AG08395 (cell line): ENCODE measurements around the gene FAM221B.

Source experiments
- DNase-seq: peaks from one replicate; pipeline ENCODE4 v3.0.0; 2012; ENCODE audit warnings: mixed read lengths, low spot score

FAM221B gene

DNA sequence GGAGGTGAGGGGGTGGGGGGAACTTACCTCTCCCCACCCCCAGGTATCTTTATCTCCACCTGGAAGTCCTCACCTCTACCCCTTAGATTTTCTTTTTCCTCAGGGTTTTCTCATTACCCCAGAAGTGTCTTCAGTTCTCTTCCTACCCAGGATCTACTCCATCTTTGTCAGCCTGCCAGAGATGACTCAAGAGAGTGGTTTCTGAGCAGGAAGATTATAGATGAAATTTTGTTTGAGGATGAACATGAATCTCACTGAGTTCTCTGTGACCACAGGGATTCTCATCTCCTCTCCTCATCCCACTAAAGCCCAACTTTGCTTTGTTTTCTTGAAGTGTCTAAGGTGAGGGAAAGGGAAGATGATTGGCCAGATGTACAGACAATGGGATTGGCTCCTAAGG is 8.5 kb downstream of the FAM221B start:
- peak; percentile 76 for DNase-seq

DNA sequence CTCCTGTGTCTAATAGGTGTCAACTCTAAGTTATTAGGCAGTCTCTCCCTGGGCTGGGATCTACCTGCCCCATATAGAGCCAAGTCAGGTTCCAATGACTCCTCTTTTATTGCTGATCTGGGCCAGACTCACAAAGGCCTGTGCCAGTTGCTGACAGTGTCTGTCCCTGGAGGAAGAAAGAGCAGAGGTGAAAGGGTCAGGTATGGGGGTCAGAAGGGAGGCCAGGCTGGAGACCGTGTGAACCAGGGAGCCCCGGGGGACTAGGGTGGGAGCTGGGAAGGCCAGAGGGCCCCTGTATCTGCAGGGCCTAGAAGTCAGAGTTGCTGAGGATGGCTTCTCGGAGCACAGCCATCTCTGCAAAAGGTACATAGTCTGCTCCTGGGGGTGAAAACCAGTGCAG is 10.2 kb downstream of the FAM221B start:
- DNase-seq = no peak

DNA sequence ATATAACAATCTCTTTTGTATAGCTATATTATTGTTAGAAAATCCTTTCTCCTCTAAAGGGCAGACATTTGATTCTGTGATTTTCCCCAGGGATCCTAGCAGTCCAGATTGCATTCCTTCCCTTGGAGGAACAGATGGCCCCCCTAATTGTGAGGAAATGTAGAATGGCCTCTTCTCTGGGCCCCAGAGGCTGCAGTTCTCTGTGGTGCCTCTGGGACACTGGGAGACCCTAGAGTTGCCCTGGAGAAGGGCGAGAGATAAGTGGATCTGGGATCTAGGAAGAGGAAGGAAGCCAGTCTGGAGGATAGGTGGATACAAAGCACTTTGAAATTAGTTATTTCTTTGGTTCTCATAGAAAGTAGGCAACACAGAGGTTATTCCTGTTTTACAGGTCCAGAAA is 11.8 kb downstream of the FAM221B start:
- no peak for DNase-seq

DNA sequence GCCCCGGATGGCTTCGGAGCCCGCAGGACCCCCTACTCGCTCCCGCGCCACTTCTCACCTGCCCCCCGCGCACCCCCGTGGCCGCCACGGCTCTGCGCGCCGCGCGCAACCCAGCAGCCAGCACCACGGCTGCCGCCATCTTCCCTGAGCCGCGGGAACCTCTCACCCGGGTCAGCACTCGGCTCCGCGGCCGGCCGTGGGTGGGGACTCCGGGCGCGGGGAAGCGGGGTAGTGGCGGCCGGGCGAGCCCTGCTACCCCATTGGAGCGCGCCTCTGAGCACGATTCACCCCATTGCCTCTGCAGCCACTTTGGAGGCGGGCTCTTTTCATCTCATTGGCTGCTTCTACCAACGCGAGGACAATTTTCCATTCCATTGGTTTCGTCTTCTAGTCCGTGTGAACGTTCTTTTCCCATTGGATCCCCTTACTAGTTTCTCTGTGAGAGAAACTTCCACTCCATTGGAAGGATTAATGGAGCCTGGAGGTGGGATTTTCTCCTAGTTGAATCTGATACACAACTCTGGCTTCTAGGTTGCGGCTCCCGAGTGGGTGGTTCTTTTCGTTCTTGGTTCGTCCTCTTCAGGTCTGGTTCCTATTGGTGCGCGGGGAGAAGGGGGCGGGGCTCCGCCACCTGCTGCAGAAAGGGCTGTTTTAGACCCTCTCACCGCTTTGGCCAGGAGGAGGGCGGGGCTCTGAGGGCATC is 13.5 kb downstream of the FAM221B start, which contains the start of gene HINT2:
HINT2 (minus strand) TSS at position 202 of the 703 bp plus-strand sequence; CDS start at position 139, 63 bp downstream.
- peak; percentile 97 for DNase-seq

DNA sequence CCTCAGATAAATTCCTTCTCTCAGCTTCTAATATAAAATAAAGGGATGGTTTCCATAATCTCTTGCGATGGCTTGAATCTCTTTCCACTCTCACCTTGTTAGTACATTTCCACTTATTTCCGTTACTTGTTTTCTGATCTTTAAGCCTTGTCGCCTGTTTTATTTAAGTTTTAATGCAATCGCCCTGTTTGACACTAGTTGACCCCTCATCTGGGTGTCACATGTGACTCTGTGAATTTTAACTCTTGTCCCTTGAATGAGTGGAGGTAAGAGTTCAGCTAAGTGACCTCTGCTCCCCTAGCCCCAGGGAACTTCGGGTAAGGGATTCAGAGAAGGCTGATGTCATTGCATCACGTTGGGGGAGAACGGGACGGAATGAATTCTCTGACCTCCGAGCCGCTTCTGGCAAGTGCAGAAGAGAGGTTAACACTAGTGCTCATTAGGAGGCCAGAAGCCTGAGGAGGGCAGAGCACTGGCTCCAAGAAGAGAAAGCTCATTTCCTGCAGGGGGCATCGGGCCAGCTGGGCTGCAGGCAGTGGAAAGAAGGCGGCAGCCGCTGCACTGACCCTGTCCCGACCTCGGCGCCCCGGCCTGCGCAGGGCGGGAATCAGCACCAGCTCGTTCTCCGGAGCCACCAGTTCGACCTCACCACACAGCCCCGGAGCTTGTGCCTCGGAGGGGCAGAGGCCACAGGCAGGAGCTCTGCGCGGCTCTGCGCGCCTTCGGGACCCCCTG is 14.3 kb downstream of the FAM221B start:
- peak; percentile 63 for DNase-seq

DNA sequence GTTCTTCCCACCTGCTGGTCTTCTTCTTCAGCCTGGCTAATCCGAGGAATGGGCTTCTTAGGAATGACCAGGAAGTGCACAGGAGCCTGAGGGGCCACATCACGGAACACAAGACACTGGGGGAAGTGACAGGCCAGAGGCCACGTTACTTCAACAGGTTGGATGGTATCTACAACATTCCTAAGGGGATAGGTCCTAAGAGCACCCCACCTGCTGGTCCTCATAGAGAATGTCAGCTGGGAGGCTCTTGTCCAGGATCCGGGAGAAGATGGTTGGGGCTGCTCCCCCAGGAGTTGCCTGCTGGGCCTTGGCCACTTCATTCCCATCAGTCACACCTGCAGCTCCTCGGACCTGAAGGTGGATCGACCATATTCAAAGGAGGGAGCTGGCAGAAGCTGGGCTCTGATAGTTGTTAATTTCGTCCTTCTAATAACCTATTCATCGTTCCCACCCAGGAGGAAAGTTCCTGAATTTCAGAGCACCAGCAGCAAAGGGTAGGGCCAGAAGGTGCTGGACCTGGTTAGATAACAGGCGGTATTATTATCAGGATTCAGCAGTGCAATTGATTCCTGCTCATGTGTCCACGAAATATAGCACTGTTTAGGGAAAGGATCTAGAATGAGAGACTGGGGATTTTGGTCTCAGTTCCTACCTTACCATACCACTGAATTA is 15.0 kb downstream of the FAM221B start:
- DNase-seq = peak; percentile 18

DNA sequence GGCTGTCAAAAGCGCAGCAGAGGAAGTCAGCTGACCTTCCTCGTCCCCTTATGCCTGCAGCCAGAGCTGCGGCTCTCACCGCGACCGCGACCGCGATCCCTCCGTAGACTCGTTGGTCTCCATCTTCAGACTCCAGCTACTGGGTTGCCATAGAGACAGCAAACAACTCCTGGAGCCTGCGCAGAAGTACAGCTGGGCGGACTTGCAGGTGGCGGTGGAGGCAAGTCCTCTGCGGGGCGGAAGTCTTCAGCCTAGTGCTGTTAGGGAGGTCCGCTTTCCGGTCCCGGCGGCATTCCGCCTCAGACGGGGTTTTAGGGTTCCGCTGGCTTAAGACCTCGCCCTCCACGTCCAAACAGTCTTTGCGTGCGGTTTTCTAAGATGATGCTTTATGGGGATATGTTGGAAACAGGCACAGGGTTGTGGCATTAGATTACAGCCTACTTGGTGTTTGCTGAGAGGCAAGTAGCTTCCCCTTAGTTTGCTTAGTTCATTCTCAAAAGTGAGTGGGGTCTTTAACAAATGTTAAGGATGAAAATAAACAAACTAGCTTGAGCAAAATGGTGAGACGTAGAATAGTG is 16.4 kb downstream of the FAM221B start, which contains the start of gene SPAG8:
SPAG8 (minus strand) TSS at position 238 of the 578 bp plus-strand sequence; CDS start at position 123, 115 bp downstream.
- peak; percentile 96 for DNase-seq

DNA sequence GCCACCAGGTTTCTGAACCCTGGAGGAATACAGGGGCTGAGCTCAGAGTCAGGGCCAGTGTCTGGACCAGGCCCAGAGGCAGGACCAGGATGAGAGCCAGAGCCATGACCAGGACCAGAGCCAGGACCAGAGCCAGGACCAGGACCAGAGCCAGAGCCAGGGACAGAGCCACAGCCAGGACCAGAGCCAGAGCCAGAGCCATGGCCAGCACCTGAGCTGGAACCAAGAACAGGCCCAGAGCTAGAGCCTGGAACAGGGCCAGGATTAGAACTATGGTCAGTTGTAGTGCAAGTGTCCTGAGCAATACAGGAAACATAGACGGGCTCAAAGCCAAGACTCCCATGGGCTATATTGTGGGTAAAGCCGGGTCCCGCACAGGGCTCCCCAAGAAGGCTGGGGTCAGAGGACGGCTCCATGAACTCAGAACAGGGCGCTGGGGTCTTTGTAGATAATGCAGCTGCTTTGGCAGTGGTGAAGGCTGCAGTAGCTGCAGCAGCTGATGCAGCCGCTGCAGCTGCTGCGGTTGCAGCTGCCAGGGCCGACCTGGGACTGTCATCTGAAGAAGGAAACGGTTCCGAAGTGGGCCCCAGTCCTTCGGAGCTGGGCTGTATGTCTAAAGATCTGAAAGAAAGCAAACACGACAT is 17.0 kb downstream of the FAM221B start:
- no peak for DNase-seq

DNA sequence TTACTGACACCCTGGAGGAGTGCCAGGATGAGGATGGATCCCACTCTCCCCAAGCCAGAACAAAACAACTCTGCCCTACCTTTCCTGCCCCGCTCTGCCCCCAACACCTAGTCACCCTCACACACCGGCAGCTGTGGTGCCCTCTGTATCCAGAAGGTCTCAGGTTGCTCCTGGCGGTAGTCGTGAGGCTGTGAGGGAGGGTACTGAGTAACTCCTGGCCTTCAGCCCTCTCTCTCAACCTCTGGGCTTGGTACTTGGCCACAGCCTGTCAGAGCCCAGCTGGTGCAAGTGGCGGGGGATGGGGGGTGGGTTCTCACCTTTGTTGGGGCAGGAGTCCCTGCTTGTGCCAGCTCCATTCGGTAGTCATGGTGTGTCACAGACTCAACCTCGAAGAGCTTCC is 18.4 kb downstream of the FAM221B start:
- no peak for DNase-seq

DNA sequence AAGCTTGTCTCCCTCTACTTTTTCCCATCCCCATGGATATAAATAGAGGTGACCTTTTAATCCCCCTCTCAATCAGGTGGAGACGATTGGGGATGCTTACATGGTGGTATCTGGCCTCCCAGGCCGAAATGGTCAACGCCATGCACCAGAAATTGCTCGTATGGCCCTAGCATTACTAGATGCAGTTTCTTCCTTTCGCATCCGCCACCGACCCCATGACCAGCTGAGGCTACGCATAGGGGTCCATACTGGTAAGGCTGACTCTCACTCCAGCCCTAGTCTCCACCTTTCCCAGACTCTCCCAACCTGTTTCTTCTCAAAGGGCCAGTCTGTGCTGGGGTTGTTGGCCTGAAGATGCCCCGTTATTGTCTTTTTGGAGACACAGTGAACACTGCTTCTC is 20.1 kb downstream of the FAM221B start:
- DNase-seq = no peak

DNA sequence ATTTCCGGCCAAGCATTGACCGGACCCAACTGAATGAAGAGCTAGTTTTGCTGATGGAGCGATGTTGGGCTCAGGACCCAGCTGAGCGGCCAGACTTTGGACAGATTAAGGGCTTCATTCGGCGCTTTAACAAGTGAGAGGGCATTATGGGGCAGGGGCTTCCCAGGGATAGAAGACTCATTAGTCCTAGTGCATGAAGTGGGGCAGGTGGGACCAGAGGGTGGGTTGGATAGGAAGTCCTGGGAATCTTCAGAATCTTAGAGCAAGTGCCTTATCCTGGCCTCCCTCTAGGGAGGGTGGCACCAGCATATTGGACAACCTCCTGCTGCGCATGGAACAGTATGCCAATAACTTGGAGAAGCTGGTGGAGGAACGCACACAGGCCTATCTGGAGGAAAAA is 22.4 kb downstream of the FAM221B start:
- DNase-seq = no peak

DNA sequence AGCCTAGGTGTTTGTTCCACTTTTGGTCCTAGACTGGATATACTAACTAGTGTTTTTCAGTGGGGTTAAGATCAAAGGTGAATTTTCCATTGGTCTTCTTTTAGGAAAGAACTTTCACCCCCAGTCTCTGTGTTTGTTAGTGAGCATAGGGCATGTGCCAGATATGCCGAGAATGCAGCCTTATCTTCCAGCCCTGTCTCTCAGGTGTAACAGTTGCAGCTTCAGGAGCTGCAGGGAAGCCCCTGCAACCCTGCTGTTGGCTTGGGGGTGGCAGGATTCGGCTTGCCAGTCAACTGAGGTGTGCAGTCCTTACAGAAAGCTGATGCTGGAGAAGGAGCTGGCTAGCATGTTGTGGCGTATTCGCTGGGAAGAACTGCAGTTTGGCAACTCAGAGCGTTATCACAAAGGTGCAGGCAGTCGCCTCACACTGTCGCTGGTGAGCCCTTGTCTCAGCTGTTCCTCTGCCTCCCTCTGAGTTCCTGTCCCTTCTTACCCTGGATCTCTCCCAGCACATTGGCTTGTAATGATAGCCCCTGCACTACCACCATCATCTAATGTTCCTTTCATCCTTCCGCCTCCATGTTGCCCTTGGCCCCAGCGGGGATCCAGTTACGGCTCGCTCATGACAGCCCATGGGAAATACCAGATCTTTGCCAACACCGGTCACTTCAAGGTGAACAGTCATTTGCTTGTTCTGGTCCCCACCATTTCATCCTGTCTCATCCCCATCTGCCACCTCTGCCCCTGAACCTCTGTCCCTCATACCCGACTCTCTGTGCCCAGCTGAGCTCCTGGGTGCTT is 27.0 kb downstream of the FAM221B start:
- DNase-seq = no peak

DNA sequence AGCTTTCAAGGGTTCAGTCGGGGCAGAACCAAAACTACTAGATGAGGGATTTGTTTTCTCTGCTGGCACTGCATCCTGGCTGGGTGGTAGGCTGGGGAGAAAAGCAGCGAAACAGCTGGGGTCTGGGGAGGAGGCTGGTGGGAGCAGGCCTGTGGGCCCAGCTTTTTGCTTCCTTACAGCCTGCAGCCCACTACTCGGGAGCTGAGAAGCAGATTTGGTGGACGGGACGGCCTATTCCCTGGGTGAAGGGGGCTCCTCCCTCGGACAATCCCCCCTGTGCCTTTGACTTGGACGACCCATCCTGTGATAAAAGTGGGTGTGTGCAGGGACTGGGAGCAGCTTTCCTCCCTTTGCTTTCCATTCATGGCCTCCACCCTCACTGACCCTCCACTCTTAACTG is 28.0 kb downstream of the FAM221B start:
- no peak for DNase-seq

DNA sequence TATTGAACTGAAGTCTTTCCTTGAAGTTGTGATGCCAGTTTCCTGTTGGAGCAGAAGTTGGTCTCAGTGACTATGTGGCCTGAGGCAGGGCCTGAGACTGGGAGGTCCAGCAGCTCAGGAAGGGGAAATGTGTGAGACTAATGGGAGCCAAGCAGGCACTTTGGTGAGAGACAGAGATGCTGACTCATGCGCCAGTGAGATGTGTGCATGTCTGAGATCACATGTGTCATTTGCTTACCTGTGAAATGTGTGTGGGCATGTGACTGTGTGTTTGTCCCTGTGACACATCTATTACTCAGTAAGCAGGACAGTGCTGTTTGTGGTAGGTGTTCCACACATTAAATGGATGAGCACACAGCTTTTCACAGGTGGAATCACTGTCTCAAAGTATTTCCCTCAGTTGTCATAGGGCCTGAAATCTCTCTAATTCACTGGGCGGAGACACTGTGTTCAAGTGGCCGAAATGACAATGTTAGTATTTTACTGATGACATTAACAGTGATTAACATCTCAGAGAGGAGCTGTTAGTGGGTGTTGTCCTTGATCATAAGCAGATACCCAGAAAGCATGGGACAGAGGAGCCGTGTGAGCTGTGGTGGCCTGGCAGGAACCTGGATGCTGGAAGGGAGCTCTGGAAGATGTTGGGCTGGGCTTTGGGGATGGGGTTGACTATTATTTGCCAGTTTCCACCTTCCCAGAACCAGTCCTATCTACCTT is 29.7 kb downstream of the FAM221B start:
- peak; percentile 51 for DNase-seq

DNA sequence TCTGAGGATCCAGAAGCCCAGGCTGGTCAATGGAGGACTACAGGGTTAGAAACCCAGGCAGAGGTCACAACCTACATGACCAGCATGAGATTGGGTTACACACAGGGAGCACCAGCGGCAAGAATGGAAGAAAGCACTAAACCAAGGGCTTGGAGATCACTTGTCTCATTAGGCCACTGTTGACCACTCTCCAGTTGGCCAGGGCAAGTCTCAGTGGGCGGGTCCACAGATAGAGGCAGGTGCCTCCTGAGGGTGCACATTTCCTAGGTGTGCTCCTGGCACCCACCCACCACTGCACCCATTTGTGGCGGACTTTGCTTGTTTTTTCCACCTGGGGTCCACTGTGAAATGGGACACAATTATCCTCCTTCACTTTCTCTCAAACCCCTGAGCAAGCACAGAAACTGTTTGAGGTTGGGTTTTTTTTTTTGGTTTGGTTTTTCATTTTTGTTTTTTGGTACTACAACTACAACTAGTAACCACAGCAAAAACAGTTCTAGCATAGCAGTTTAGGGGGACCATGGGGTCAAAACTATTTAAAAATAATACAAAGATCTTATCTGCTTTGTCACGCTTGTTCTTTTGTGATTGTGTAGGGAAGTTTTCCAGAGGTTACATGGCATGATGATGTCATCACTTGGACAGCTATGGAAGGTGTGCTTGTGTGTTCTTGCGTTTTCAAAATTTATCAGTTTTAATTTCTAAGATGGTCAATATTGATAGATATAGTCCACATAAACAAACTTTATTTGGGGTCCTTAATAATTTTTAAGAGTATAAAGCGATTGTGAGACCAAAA is 31.0 kb downstream of the FAM221B start:
- no peak for DNase-seq

DNA sequence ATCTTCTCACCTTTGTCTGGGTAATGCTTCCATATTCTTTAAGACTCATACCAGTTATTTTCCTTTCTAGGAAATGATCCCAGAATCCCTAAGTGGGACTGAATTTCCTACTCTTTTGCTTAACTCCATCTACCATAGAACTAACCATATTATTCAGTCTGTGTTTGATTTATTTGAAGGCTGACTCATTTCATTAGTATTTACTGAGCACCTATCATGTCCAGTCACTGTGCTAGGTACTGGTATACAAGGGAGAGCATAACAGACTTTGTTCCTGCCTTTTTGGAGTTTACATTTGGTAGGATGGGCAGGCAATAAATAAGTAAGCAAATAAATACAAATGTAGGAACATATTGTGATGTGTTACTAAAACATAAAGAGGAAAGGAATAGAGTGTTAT is 32.8 kb downstream of the FAM221B start:
- no peak for DNase-seq

DNA sequence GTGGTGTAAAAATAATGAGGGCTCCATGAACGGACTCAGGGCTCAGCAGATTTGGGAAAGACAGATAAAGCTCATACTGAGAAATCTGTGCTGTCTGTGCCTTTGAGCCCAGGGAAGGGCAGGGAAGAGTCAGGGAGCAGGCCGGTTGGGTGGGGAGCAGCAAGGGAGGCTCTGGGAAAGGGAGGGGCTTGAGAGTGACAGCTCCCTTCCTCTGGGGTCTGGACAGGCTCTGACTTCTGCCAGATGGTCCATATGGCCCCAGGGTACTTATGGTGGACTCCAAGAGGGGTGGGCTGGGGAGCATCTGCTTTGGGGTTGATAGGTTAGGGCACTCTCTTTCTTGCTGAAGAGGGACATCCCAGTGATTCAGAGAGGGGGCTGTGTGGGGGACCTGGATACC is 35.1 kb downstream of the FAM221B start:
- no peak for DNase-seq

DNA sequence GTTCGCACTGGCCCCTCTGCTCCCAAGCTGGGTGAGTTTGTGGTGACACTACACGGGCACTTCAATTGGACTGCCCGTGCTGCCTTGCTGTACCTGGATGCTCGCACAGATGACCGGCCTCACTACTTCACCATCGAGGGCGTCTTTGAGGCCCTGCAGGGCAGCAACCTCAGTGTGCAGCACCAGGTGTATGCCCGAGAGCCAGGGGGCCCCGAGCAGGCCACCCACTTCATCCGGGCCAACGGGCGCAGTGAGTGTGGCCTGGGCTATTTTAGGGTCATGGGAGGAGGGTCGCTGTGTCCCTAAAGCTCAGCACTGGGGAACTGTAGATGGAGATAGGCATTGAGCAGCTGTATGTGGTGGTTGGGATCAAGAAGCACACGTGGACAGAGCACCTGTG is 35.7 kb downstream of the FAM221B start:
- DNase-seq = no peak

DNA sequence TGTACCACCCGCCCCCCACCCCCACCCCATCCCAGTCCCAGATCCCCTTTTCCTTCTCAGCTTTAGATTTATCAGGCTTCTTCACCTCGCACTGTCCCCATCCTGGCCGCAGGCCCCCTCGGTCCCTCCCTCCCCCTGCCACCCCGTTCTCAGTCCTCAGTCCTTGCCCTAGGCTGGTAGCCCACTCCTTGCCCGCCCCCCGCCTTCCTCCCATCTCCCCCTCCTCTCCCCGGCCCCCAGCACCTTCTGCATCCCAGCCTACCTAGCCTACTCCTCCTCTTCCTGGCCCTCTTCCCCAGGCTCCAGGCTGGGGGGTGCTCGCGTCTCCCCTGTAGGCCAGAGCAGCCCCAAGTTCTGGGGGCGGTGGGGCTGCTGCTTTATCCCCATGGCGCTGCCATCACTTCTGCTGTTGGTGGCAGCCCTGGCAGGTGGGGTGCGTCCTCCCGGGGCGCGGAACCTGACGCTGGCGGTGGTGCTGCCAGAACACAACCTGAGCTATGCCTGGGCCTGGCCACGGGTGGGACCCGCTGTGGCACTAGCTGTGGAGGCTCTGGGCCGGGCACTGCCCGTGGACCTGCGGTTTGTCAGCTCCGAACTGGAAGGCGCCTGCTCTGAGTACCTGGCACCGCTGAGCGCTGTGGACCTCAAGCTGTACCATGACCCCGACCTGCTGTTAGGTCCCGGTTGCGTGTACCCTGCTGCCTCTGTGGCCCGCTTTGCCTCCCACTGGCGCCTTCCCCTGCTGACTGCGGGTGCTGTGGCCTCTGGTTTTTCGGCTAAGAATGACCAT is 36.3 kb downstream of the FAM221B start:
- no peak for DNase-seq
